Activated naive CD8-positive, alpha-beta T cell treated with anti-CD3 and anti-CD28 coated beads for 36 hours (primary cell): ENCODE results near the gene PEX19. TPM values are rescaled to one million over a fixed set of nuclear protein-coding genes. Genes with fewer than 3 reads are reported as not detected.
A peak's percentile ranks its signal among the peaks of the same experiment; 100 is the strongest.
"Not testable (repeated sequence)": the region's sequence is repeated elsewhere in the genome, so short reads cannot be mapped to it uniquely, and the experiment has no call there.

Source experiments
- DNase-seq: peaks from one replicate; pipeline ENCODE4 v3.0.0; 2021
- H3K27ac Mint-ChIP-seq: one replicate; pipeline ENCODE4 v1.8.0; 2022; ENCODE audit warnings: mild to moderate bottlenecking, moderate library complexity, mixed read lengths
- H3K27me3 Mint-ChIP-seq: one replicate; pipeline ENCODE4 v1.8.0; 2022; ENCODE audit warnings: mild to moderate bottlenecking, mixed read lengths
- H3K36me3 Mint-ChIP-seq: one replicate; pipeline ENCODE4 v1.8.0; 2021; ENCODE audit warnings: mild to moderate bottlenecking, mixed read lengths
- H3K4me1 Mint-ChIP-seq: one replicate; pipeline ENCODE4 v1.8.0; 2021; ENCODE audit warnings: mixed read lengths
- H3K4me3 Mint-ChIP-seq: one replicate; pipeline ENCODE4 v1.8.0; 2022; ENCODE audit warnings: mild to moderate bottlenecking, moderate library complexity, mixed read lengths
- H3K9me3 Mint-ChIP-seq: one replicate; pipeline ENCODE4 v1.8.0; 2022; ENCODE audit warnings: mixed read lengths
- total RNA-seq, 2 experiments: library from RNA; stranded (reverse); gene quantifications; one replicate each; pipeline ENCODE4 v1.2.3, GENCODE V29; 2021

PEX19 gene
- total RNA-seq, 2 experiments from 2014 or later, result 49.8 to 52.1 TPM

- peak; percentile 51 for DNase-seq
- Mint-ChIP-seq H3K4me3 (no peak overlapping the region), H3K4me1 (peaks cover 3% of the 10 kb centered on the region), H3K36me3 (peaks cover 8% of the 10 kb centered on the region), H3K27ac (no peak overlapping the region), H3K27me3 (no peaks in the 10 kb centered on the region), H3K9me3 (no peaks in the 10 kb centered on the region)
These were observed 6.6 kb upstream of the PEX19 start for GRCh38 chr1:160291248-160292220.

GRCh38 chr1:160287769-160288168, 2.8 kb upstream of the PEX19 start:
- not testable (repeated sequence) for H3K27me3 Mint-ChIP-seq, H3K4me3 Mint-ChIP-seq, H3K36me3 Mint-ChIP-seq, H3K27ac Mint-ChIP-seq, H3K9me3 Mint-ChIP-seq, DNase-seq
- peaks cover 17% of the 10 kb centered on the region for H3K4me1 Mint-ChIP-seq

GRCh38 chr1:160285506-160285905, 573 bp upstream of the PEX19 start:
- H3K4me3 Mint-ChIP-seq, result peak overlapping the region; percentile 60
- peaks cover 14% of the 10 kb centered on the region for H3K4me1 Mint-ChIP-seq
- H3K27me3 Mint-ChIP-seq, result no peaks in the 10 kb centered on the region
- no peaks in the 10 kb centered on the region for H3K9me3 Mint-ChIP-seq
- no peak for DNase-seq
- peaks cover 3% of the 10 kb centered on the region for H3K36me3 Mint-ChIP-seq
- no peak overlapping the region for H3K27ac Mint-ChIP-seq

GRCh38 chr1:160284220-160284781, 632 bp downstream of the PEX19 start:
- peaks cover 9% of the 10 kb centered on the region for H3K36me3 Mint-ChIP-seq
- peak overlapping the region; percentile 94 for H3K27ac Mint-ChIP-seq
- H3K4me3 Mint-ChIP-seq, result peak overlapping the region; percentile 98
- no peaks in the 10 kb centered on the region for H3K9me3 Mint-ChIP-seq
- no peaks in the 10 kb centered on the region for H3K27me3 Mint-ChIP-seq
- H3K4me1 Mint-ChIP-seq, result peaks cover 14% of the 10 kb centered on the region
- DNase-seq, result no peak

- peaks cover 11% of the 10 kb centered on the region for H3K36me3 Mint-ChIP-seq
- no peak for DNase-seq
- no peak overlapping the region for H3K27ac Mint-ChIP-seq
- H3K4me1 Mint-ChIP-seq, result peaks cover 14% of the 10 kb centered on the region
- H3K4me3 Mint-ChIP-seq, result no peak overlapping the region
- no peaks in the 10 kb centered on the region for H3K9me3 Mint-ChIP-seq
- H3K27me3 Mint-ChIP-seq, result no peaks in the 10 kb centered on the region
These were observed 2.1 kb downstream of the PEX19 start for GRCh38 chr1:160282807-160283206.

- Mint-ChIP-seq H3K9me3 (no peaks in the 10 kb centered on the region), H3K27me3 (no peaks in the 10 kb centered on the region), H3K36me3 (peaks cover 11% of the 10 kb centered on the region), H3K4me1 (no peaks in the 10 kb centered on the region), H3K4me3 (no peak overlapping the region), H3K27ac (no peak overlapping the region)
- DNase-seq, result no peak
These were observed 6.9 kb downstream of the PEX19 start for GRCh38 chr1:160277987-160278386.

GRCh38 chr1:160277330-160277729, 7.6 kb downstream of the PEX19 start:
- no peak overlapping the region for H3K27ac Mint-ChIP-seq
- H3K9me3 Mint-ChIP-seq, result no peaks in the 10 kb centered on the region
- H3K4me1 Mint-ChIP-seq, result no peaks in the 10 kb centered on the region
- no peaks in the 10 kb centered on the region for H3K27me3 Mint-ChIP-seq
- H3K36me3 Mint-ChIP-seq, result peaks cover 11% of the 10 kb centered on the region
- H3K4me3 Mint-ChIP-seq, result no peak overlapping the region
- DNase-seq, result no peak

- DNase-seq, result no peak
- H3K27me3 Mint-ChIP-seq, result no peaks in the 10 kb centered on the region
- H3K36me3 Mint-ChIP-seq, result no peaks in the 10 kb centered on the region
- no peaks in the 10 kb centered on the region for H3K4me1 Mint-ChIP-seq
- H3K27ac Mint-ChIP-seq, result no peak overlapping the region
- no peak overlapping the region for H3K4me3 Mint-ChIP-seq
- H3K9me3 Mint-ChIP-seq, result no peaks in the 10 kb centered on the region
These were observed 13.9 kb downstream of the PEX19 start for GRCh38 chr1:160271025-160271424.

- no peak overlapping the region for H3K4me3 Mint-ChIP-seq
- no peak for DNase-seq
- peaks cover 9% of the 10 kb centered on the region for H3K4me1 Mint-ChIP-seq
- no peaks in the 10 kb centered on the region for H3K9me3 Mint-ChIP-seq
- no peak overlapping the region for H3K27ac Mint-ChIP-seq
- H3K27me3 Mint-ChIP-seq, result no peaks in the 10 kb centered on the region
- H3K36me3 Mint-ChIP-seq, result no peaks in the 10 kb centered on the region
These were observed 17.5 kb downstream of the PEX19 start for GRCh38 chr1:160267284-160267991.

GRCh38 chr1:160264795-160265307, 20.1 kb downstream of the PEX19 start:
- H3K36me3 Mint-ChIP-seq, result peaks cover 10% of the 10 kb centered on the region
- no peak overlapping the region for H3K27ac Mint-ChIP-seq
- no peaks in the 10 kb centered on the region for H3K27me3 Mint-ChIP-seq
- no peaks in the 10 kb centered on the region for H3K9me3 Mint-ChIP-seq
- peaks cover 24% of the 10 kb centered on the region for H3K4me1 Mint-ChIP-seq
- no peak for DNase-seq
- H3K4me3 Mint-ChIP-seq, result no peak overlapping the region

GRCh38 chr1:160261893-160262794, 22.8 kb downstream of the PEX19 start, which contains the start of gene DCAF8:
TSS of gene DCAF8 (minus strand) at chr1:160262549. CDS start at chr1:160244008, 18,541 bp downstream.
- H3K9me3 Mint-ChIP-seq, result no peaks in the 10 kb centered on the region
- peak within 1 kb of the TSS; percentile 98 for H3K4me3 Mint-ChIP-seq
- peaks cover 21% of the 10 kb centered on the region for H3K36me3 Mint-ChIP-seq
- peak within 1 kb of the TSS; percentile 96 for H3K27ac Mint-ChIP-seq
- DNase-seq, result peak; percentile 98
- no peaks in the 10 kb centered on the region for H3K27me3 Mint-ChIP-seq
- H3K4me1 Mint-ChIP-seq, result peaks cover 45% of the 10 kb centered on the region

- peaks cover 47% of the 10 kb centered on the region for H3K4me1 Mint-ChIP-seq
These were observed 23.4 kb downstream of the PEX19 start for GRCh38 chr1:160261556-160261892.

GRCh38 chr1:160260406-160261382, 24.2 kb downstream of the PEX19 start:
- peak overlapping the region; percentile 98 for H3K4me3 Mint-ChIP-seq
- H3K4me1 Mint-ChIP-seq, result peaks cover 51% of the 10 kb centered on the region
- no peaks in the 10 kb centered on the region for H3K27me3 Mint-ChIP-seq
- H3K36me3 Mint-ChIP-seq, result peaks cover 21% of the 10 kb centered on the region
- H3K27ac Mint-ChIP-seq, result peak overlapping the region; percentile 96
- no peak for DNase-seq
- no peaks in the 10 kb centered on the region for H3K9me3 Mint-ChIP-seq

More at GRCh38 chr1:160261556-160261892, 23.4 kb downstream of the PEX19 start:
- H3K4me3 Mint-ChIP-seq, result peak overlapping the region; percentile 98
- DNase-seq, result peak; percentile 68
- H3K9me3 Mint-ChIP-seq, result no peaks in the 10 kb centered on the region
- peaks cover 21% of the 10 kb centered on the region for H3K36me3 Mint-ChIP-seq
- peak overlapping the region; percentile 96 for H3K27ac Mint-ChIP-seq
- H3K27me3 Mint-ChIP-seq, result no peaks in the 10 kb centered on the region
